Liver (tissue), 3 donors: ENCODE data around the gene PRSS57.

Source experiments
- CTCF ChIP-seq: fragments of 150-350 bp; IDR thresholded peaks from 2 replicates; pipeline ENCODE4 v1.5.1; 2017; ENCODE audit warnings: improper control_type of control experiment, low read depth, low read length; ENCODE audit not compliant: missing input control
- TAF1 ChIP-seq: conservative IDR thresholded peaks from 2 replicates; pipeline ENCODE4 v1.6.1; 2016; ENCODE audit warnings: antibody characterized with exemption, mild to moderate bottlenecking
- donor health status: healthy.
- donor health status: healthy.

- TF ChIP-seq CTCF (no peak), TAF1 (no peak)
These were observed 54.6 kb downstream of the PRSS57 start for GRCh38 chr19:640606-641189.
